NCI-H82 treated with DMSO at 0.1 percent for 48 hours (cell line): ENCODE measurements around the gene MMP7.

Experiments used
- DNase-seq: peaks from one replicate; lab custom pipeline; 2025; ENCODE audit not compliant: unreplicated experiment; lab: John Stamatoyannopoulos, UW

The MMP7 gene

DNA sequence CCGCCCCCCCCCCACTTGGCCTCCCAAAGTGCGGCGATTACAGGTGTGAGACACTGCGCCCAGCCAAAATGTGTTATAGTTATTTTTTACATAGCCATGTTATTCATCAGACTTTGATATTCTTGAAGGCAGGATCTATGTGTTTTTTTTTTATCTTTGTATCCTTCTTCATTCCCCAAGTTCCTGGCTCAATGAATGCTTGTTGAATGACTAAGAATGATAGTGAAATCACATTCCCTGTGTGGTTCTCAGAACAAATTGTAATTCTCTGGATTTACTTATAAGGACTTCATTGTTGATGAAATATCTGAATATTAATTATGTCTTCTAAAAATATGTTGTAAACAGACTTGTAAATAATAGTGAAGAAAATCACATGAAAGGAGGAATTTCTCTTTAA lies 33.5 kb downstream of the MMP7 start:
- DNase-seq, result no peak

GRCh38 chr11:102495161-102496042 lies 35.1 kb downstream of the MMP7 start:
- peak; percentile 55 for DNase-seq

- no peak for DNase-seq
These were observed 36.3 kb downstream of the MMP7 start for GRCh38 chr11:102494216-102494615.

- no peak for DNase-seq
These were observed 37.0 kb downstream of the MMP7 start for GRCh38 chr11:102493524-102493923.

GRCh38 chr11:102491969-102492368 lies 38.6 kb downstream of the MMP7 start:
- DNase-seq, result no peak

DNA sequence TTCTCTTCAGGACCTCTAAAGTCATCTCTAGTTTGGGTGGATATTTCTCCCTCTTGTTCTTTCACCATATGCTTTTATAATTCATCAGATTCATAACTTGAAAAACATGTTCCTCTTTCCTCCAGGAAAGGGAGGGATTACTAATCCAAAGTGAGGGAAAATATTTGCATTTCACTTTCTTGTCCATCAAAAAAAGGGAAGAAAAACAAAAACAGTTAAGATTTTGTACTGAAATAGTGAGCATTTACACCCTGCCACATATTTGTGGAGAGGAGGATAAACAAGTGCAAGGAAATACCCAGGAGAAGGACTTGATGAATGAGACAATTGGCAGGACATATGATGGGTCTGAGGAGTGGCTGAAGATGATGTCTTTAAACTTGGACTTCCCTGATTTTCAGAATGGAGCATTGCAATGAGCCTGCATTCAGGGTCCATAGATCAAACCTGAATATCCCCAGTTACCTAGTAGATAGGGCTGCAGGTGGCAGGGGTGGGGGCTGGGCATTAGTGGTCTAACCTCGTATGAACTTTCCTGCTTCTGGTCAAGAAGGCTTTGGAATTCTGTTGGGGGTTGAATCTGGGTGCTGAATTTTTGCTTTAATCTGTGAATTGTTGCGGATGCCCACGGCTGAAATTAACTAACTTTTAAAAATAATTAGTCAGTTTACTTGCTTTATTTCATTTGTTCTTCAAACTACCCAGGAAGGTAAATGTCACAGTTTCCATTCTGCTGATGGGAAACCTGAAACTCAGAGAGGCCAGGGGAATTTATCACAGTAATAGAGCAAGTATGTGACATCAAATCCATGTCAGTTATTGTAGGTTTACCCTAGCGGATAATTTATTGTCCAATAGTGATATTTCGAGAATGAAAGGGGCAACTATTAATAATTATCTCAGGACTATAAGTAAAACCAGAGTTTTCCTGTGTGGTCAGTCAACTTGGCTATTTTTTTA lies 41.1 kb downstream of the MMP7 start:
- DNase-seq, result no peak

GRCh38 chr11:102488208-102488607 lies 42.3 kb downstream of the MMP7 start:
- no peak for DNase-seq

DNA sequence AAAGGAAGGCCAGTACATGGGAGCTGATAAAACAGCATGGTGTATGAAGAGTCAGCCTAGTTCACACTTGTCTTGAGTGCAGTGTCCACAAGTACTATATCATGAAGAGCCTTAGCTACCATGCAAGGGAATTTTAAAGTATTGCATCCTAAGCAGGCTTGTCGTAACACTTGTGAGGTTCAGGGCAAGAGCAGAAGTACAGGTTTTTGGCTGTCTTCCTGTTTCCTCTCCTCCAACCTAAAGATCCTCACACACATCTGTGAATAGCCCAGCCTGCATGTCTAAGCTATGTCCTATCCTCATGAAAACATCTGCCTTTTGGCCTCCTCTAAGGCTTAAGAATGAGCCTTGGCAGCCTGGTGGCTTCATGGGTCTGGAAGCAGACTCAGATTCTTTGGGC lies 43.3 kb downstream of the MMP7 start:
- DNase-seq, result no peak

DNA sequence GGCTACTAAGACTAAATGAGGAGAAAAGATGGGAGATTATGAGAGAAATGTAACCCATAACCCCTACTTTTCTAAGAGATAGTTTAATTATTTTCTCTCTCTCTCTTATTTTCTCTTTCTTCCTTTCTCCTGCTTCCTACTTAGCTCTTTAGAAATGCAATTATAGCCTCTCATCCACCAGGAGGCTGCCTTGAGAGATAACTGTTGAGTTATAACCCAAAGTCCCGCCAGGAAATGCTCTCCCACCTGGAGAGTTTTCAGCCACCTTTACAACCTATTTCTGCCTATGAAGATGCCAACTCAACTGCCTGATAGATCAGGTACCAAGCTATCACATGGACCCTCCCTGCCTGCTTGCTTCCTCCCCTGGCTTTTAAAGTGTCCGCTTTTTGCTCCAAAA lies 44.0 kb downstream of the MMP7 start:
- DNase-seq, result no peak

GRCh38 chr11:102485095-102485722 lies 45.3 kb downstream of the MMP7 start:
- DNase-seq, result no peak

DNA sequence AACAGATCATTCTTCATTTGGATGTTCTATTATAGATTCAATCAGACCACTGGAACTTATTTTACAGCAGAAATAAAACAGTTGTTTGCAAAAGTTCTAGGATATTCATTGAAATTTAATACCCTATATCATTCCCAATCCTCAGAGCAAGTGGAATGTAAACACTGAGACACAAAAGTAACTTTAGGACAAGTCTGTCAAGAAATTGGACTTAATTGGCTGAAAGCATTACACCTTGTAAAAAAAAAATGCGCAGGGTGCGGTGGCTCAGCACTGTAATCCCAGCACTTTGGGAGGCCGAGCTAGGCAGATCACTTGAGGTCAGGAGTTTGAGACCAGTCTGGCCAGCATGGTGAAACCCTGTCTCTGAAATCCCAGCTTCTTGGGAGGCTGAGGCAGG lies 48.1 kb downstream of the MMP7 start:
- DNase-seq, result no peak

- DNase-seq, result no peak
These were observed 50.8 kb downstream of the MMP7 start for GRCh38 chr11:102479733-102480132.

- no peak for DNase-seq
These were observed 51.8 kb downstream of the MMP7 start for GRCh38 chr11:102478673-102479299.

GRCh38 chr11:102476812-102477211 lies 53.7 kb downstream of the MMP7 start:
- DNase-seq, result no peak

- no peak for DNase-seq
These were observed 54.5 kb downstream of the MMP7 start for GRCh38 chr11:102476069-102476468.

DNA sequence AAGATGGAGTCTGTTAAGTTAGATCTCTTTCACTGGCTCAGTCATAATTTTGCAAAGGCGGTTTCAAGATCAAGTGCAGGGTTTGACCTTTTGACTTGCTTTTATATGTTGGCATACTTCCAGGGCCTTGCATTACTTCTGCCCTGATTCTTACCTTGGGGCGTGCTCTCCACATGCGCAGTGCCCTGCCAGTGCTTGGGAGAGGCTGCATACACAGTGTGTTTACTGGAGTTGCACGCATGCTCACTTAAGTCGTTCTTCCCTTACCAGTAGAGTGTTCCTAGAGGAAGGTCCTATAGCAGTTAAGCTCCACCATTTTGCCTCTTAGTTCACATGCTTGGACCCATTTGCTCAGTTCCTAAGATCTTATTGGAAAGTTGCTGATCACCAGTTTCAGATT lies 57.0 kb downstream of the MMP7 start:
- no peak for DNase-seq

- DNase-seq, result no peak
These were observed 58.4 kb downstream of the MMP7 start for GRCh38 chr11:102472127-102472526.

DNA sequence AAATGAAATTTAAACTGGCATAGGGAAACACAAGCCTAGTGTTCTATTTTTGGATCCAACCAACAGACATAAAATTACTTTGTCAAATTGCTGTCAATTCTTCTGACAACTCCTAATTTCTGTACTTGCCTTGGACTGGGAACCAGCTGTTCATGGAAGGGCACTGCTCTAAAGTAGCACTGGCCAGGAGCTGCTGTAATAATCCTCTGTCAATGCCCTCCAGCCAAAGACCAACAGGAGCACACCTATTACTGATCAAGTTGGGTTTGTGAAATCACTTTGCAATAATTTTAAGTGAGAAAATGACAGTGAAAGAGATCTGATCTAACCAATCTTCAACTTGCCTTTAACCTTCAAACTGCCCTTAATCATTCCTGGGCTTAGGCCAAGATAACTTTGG lies 59.1 kb downstream of the MMP7 start:
- DNase-seq, result no peak
